Activated CD4-positive, alpha-beta memory T cell treated with anti-CD3 and anti-CD28 coated beads for 36 hours (primary cell): ENCODE results near the gene CSNK1G1. TPM values are rescaled to one million over a fixed set of nuclear protein-coding genes. Genes with fewer than 3 reads are reported as not detected.
"Not testable (repeated sequence)": the region's sequence is repeated elsewhere in the genome, so short reads cannot be mapped to it uniquely, and the experiment has no call there.

Source experiments
- CTCF ChIA-PET: fragments of 350-600 bp; sonication (Branson Sonifier 250); formaldehyde crosslinking; loops from one replicate; lab custom pipeline; 2021; ENCODE audit warnings: antibody characterized with exemption, inconsistent platforms; lab: Charles Lee
- POLR2A ChIA-PET: fragments of 350-600 bp; sonication (Branson Sonifier 250); formaldehyde crosslinking; loops from one replicate; lab custom pipeline; 2021; ENCODE audit warnings: antibody characterized with exemption; lab: Charles Lee
- DNase-seq: peaks from one replicate; pipeline ENCODE4 v3.0.0-alpha.2; 2020
- H3K27ac Mint-ChIP-seq: one replicate; pipeline ENCODE4 v1.8.0; 2021; ENCODE audit warnings: mixed read lengths
- H3K27me3 Mint-ChIP-seq: one replicate; pipeline ENCODE4 v1.8.0; 2021; ENCODE audit warnings: mixed read lengths
- H3K36me3 Mint-ChIP-seq: one replicate; pipeline ENCODE4 v1.8.0; 2021; ENCODE audit warnings: mixed read lengths
- H3K4me1 Mint-ChIP-seq: one replicate; pipeline ENCODE4 v1.8.0; 2021; ENCODE audit warnings: low read depth, mixed read lengths
- H3K4me3 Mint-ChIP-seq: one replicate; pipeline ENCODE4 v1.8.0; 2021; ENCODE audit warnings: mild to moderate bottlenecking, mixed read lengths
- H3K9me3 Mint-ChIP-seq: one replicate; pipeline ENCODE4 v1.8.0; 2021; ENCODE audit warnings: mixed read lengths
- intact Hi-C: fragments of 100-400 bp; cut with micrococcal nuclease; formaldehyde crosslinking; loops from one replicate; pipeline ENCODE4 v1.15.1; 2023
- total RNA-seq, 2 experiments: library from RNA; stranded (reverse); gene quantifications; one replicate each; pipeline ENCODE4 v1.2.3, GENCODE V29; 2021

The CSNK1G1 gene
- total RNA-seq, 2 experiments from 2014 or later, result 17.5 to 20.9 TPM

- POLR2A ChIA-PET, result interaction anchor here (0.6 kb wide), 1 partner anchor 232 kb away, joined by 5 read pairs; no protein-coding TSS in a partner anchor
- intact Hi-C loops, H3K9me3 Mint-ChIP-seq, H3K4me1 Mint-ChIP-seq, CTCF ChIA-PET, H3K27ac Mint-ChIP-seq, DNase-seq, H3K4me3 Mint-ChIP-seq, H3K27me3 Mint-ChIP-seq, H3K36me3 Mint-ChIP-seq: not testable (repeated sequence)
Measured at GRCh38 chr15:64326458-64326857, 29.5 kb downstream of the CSNK1G1 start.

GRCh38 chr15:64324165-64324877, 31.7 kb downstream of the CSNK1G1 start:
- CTCF ChIA-PET, result interaction anchor here (0.6 kb wide), 1 partner anchor 173 kb away, joined by 3 read pairs; no protein-coding TSS in a partner anchor
- Mint-ChIP-seq H3K4me1 (peaks cover 3% of the 10 kb centered on the region), H3K4me3 (no peak overlapping the region), H3K36me3 (no peaks in the 10 kb centered on the region), H3K9me3 (no peaks in the 10 kb centered on the region), H3K27ac (no peak overlapping the region), H3K27me3 (no peaks in the 10 kb centered on the region)
- POLR2A ChIA-PET, result no interaction called here
- intact Hi-C loops, result no loop called here
- DNase-seq, result no peak

- CTCF ChIA-PET, result no interaction called here
- POLR2A ChIA-PET, result no interaction called here
Measured at GRCh38 chr15:64315216-64315615, 40.8 kb downstream of the CSNK1G1 start.

GRCh38 chr15:64314456-64314855, 41.5 kb downstream of the CSNK1G1 start:
- H3K4me3 Mint-ChIP-seq, result no peak overlapping the region
- peaks cover 2% of the 10 kb centered on the region for H3K9me3 Mint-ChIP-seq
- DNase-seq, result no peak
- intact Hi-C loops, result no loop called here
- no peak overlapping the region for H3K27ac Mint-ChIP-seq
- H3K27me3 Mint-ChIP-seq, result no peaks in the 10 kb centered on the region
- peaks cover 4% of the 10 kb centered on the region for H3K4me1 Mint-ChIP-seq
- peaks cover 4% of the 10 kb centered on the region for H3K36me3 Mint-ChIP-seq
- ChIA-PET CTCF (no interaction called here), POLR2A (interaction anchor here (0.6 kb wide), 1 partner anchor 68 kb away, joined by 3 read pairs; no protein-coding TSS in a partner anchor)

More at GRCh38 chr15:64315216-64315615, 40.8 kb downstream of the CSNK1G1 start:
- no peaks in the 10 kb centered on the region for H3K27me3 Mint-ChIP-seq
- H3K4me1 Mint-ChIP-seq, result peaks cover 4% of the 10 kb centered on the region
- H3K36me3 Mint-ChIP-seq, result peaks cover 4% of the 10 kb centered on the region
- peaks cover 2% of the 10 kb centered on the region for H3K9me3 Mint-ChIP-seq
- intact Hi-C loops, result no loop called here
- no peak for DNase-seq
- no peak overlapping the region for H3K27ac Mint-ChIP-seq
- H3K4me3 Mint-ChIP-seq, result no peak overlapping the region

- no peaks in the 10 kb centered on the region for H3K27me3 Mint-ChIP-seq
- intact Hi-C loops, result no loop called here
- no peak for DNase-seq
- POLR2A ChIA-PET, result no interaction called here
- H3K4me3 Mint-ChIP-seq, result no peak overlapping the region
- H3K36me3 Mint-ChIP-seq, result peaks cover 8% of the 10 kb centered on the region
- peaks cover 2% of the 10 kb centered on the region for H3K9me3 Mint-ChIP-seq
- CTCF ChIA-PET, result no interaction called here
- H3K27ac Mint-ChIP-seq, result no peak overlapping the region
- H3K4me1 Mint-ChIP-seq, result peaks cover 4% of the 10 kb centered on the region
Measured at GRCh38 chr15:64311566-64311965, 44.4 kb downstream of the CSNK1G1 start.

- Mint-ChIP-seq H3K27me3 (no peaks in the 10 kb centered on the region), H3K4me1 (peaks cover 13% of the 10 kb centered on the region), H3K4me3 (no peak overlapping the region), H3K9me3 (peaks cover 2% of the 10 kb centered on the region), H3K27ac (no peak overlapping the region), H3K36me3 (peaks cover 8% of the 10 kb centered on the region)
- DNase-seq, result no peak
- CTCF ChIA-PET, result no interaction called here
- intact Hi-C loops, result no loop called here
- POLR2A ChIA-PET, result no interaction called here
Measured at GRCh38 chr15:64310036-64310435, 45.9 kb downstream of the CSNK1G1 start.

GRCh38 chr15:64305261-64305660, 50.7 kb downstream of the CSNK1G1 start:
- intact Hi-C loops, result no loop called here
- no peaks in the 10 kb centered on the region for H3K27me3 Mint-ChIP-seq
- no peak overlapping the region for H3K4me3 Mint-ChIP-seq
- no peaks in the 10 kb centered on the region for H3K9me3 Mint-ChIP-seq
- ChIA-PET CTCF (no interaction called here), POLR2A (no interaction called here)
- no peak for DNase-seq
- no peak overlapping the region for H3K27ac Mint-ChIP-seq
- peaks cover 12% of the 10 kb centered on the region for H3K36me3 Mint-ChIP-seq
- peaks cover 11% of the 10 kb centered on the region for H3K4me1 Mint-ChIP-seq

GRCh38 chr15:64289550-64289949, 66.4 kb downstream of the CSNK1G1 start:
- no peak for DNase-seq
- H3K36me3 Mint-ChIP-seq, result no peaks in the 10 kb centered on the region
- H3K4me3 Mint-ChIP-seq, result no peak overlapping the region
- no peaks in the 10 kb centered on the region for H3K9me3 Mint-ChIP-seq
- CTCF ChIA-PET, result no interaction called here
- H3K4me1 Mint-ChIP-seq, result peaks cover 7% of the 10 kb centered on the region
- intact Hi-C loops, result no loop called here
- POLR2A ChIA-PET, result no interaction called here
- H3K27me3 Mint-ChIP-seq, result no peaks in the 10 kb centered on the region
- H3K27ac Mint-ChIP-seq, result no peak overlapping the region

- no peaks in the 10 kb centered on the region for H3K27me3 Mint-ChIP-seq
- H3K4me3 Mint-ChIP-seq, result no peak overlapping the region
- POLR2A ChIA-PET, result no interaction called here
- intact Hi-C loops, result no loop called here
- CTCF ChIA-PET, result no interaction called here
- H3K27ac Mint-ChIP-seq, result no peak overlapping the region
- no peaks in the 10 kb centered on the region for H3K36me3 Mint-ChIP-seq
- DNase-seq, result no peak
- H3K4me1 Mint-ChIP-seq, result peaks cover 10% of the 10 kb centered on the region
- no peaks in the 10 kb centered on the region for H3K9me3 Mint-ChIP-seq
Measured at GRCh38 chr15:64288999-64289398, 67.0 kb downstream of the CSNK1G1 start.

GRCh38 chr15:64288577-64288976, 67.4 kb downstream of the CSNK1G1 start:
- no peaks in the 10 kb centered on the region for H3K27me3 Mint-ChIP-seq
- H3K4me3 Mint-ChIP-seq, result no peak overlapping the region
- intact Hi-C loops, result no loop called here
- POLR2A ChIA-PET, result no interaction called here
- no peaks in the 10 kb centered on the region for H3K36me3 Mint-ChIP-seq
- CTCF ChIA-PET, result no interaction called here
- H3K4me1 Mint-ChIP-seq, result peaks cover 10% of the 10 kb centered on the region
- no peaks in the 10 kb centered on the region for H3K9me3 Mint-ChIP-seq
- no peak overlapping the region for H3K27ac Mint-ChIP-seq
- no peak for DNase-seq

- Mint-ChIP-seq H3K27me3 (no peaks in the 10 kb centered on the region), H3K27ac (no peak overlapping the region), H3K36me3 (no peaks in the 10 kb centered on the region), H3K4me1 (peaks cover 10% of the 10 kb centered on the region), H3K9me3 (no peaks in the 10 kb centered on the region), H3K4me3 (no peak overlapping the region)
- ChIA-PET POLR2A (no interaction called here), CTCF (no interaction called here)
- intact Hi-C loops, result no loop called here
- DNase-seq, result no peak
Measured at GRCh38 chr15:64287953-64288352, 68.0 kb downstream of the CSNK1G1 start.

- H3K27me3 Mint-ChIP-seq, result no peaks in the 10 kb centered on the region
- peaks cover 10% of the 10 kb centered on the region for H3K4me1 Mint-ChIP-seq
- CTCF ChIA-PET, result no interaction called here
- POLR2A ChIA-PET, result no interaction called here
- H3K27ac Mint-ChIP-seq, result no peak overlapping the region
- H3K36me3 Mint-ChIP-seq, result no peaks in the 10 kb centered on the region
- H3K4me3 Mint-ChIP-seq, result no peak overlapping the region
- no peak for DNase-seq
- intact Hi-C loops, result no loop called here
- no peaks in the 10 kb centered on the region for H3K9me3 Mint-ChIP-seq
Measured at GRCh38 chr15:64286473-64286872, 69.5 kb downstream of the CSNK1G1 start.

GRCh38 chr15:64285871-64286270, 70.1 kb downstream of the CSNK1G1 start:
- POLR2A ChIA-PET, result no interaction called here
- H3K27ac Mint-ChIP-seq, result no peak overlapping the region
- H3K4me3 Mint-ChIP-seq, result no peak overlapping the region
- intact Hi-C loops, result no loop called here
- no peaks in the 10 kb centered on the region for H3K27me3 Mint-ChIP-seq
- no peak for DNase-seq
- H3K36me3 Mint-ChIP-seq, result peaks cover 3% of the 10 kb centered on the region
- CTCF ChIA-PET, result no interaction called here
- H3K9me3 Mint-ChIP-seq, result no peaks in the 10 kb centered on the region
- peaks cover 10% of the 10 kb centered on the region for H3K4me1 Mint-ChIP-seq
